HG03280 (cell line): ENCODE results near the gene RTN4.
"Not testable (repeated sequence)": the region's sequence is repeated elsewhere in the genome, so short reads cannot be mapped to it uniquely, and the experiment has no call there.

ENCODE experiments used
- ATAC-seq: cut with Tn5 transposase; IDR thresholded peaks from one replicate; pipeline ENCODE4 v1.9.1; 2021; ENCODE audit warnings: mild to moderate bottlenecking, moderate library complexity; ENCODE audit not compliant: unreplicated experiment

RTN4 gene

GRCh38 chr2:55073000-55073983, 23.0 kb upstream of the RTN4 start:
- no peak for ATAC-seq

GRCh38 chr2:55063713-55064323, 13.6 kb upstream of the RTN4 start:
- no peak for ATAC-seq

GRCh38 chr2:55063226-55063625, 13.0 kb upstream of the RTN4 start:
- no peak for ATAC-seq

GRCh38 chr2:55062754-55063153, 12.5 kb upstream of the RTN4 start:
- no peak for ATAC-seq

GRCh38 chr2:55061523-55062344, 11.5 kb upstream of the RTN4 start:
- ATAC-seq, result no peak

- no peak for ATAC-seq
These were observed 9.5 kb upstream of the RTN4 start for GRCh38 chr2:55059793-55060192.

- no peak for ATAC-seq
These were observed 7.2 kb upstream of the RTN4 start for GRCh38 chr2:55057474-55057873.

- no peak for ATAC-seq
These were observed 5.8 kb upstream of the RTN4 start for GRCh38 chr2:55056024-55056521.

- ATAC-seq, result peak; percentile 26
These were observed 4.0 kb upstream of the RTN4 start for GRCh38 chr2:55054106-55054875.

- not testable (repeated sequence) for ATAC-seq
These were observed 3.0 kb upstream of the RTN4 start for GRCh38 chr2:55053225-55053624.

- ATAC-seq, result no peak
These were observed 2.1 kb upstream of the RTN4 start for GRCh38 chr2:55052129-55053061.

GRCh38 chr2:55051026-55051866, 995 bp upstream of the RTN4 start:
- no peak for ATAC-seq

- peak; percentile 0 for ATAC-seq
These were observed 491 bp downstream of the RTN4 start for GRCh38 chr2:55049821-55050099.

GRCh38 chr2:55049043-55049820, 1.0 kb downstream of the RTN4 start:
- peak; percentile 19 for ATAC-seq

- no peak for ATAC-seq
These were observed 1.7 kb downstream of the RTN4 start for GRCh38 chr2:55048508-55049042.

- ATAC-seq, result no peak
These were observed 2.5 kb downstream of the RTN4 start for GRCh38 chr2:55047677-55048299.

- ATAC-seq, result no peak
These were observed 4.5 kb downstream of the RTN4 start for GRCh38 chr2:55045780-55046179.
